Astrocyte (in vitro differentiated cells and primary cell): ENCODE measurements around the gene TEX2. TPM values are rescaled to one million over a fixed set of nuclear protein-coding genes. Genes with fewer than 3 reads are reported as not detected.

Source experiments
- DNase-seq: peaks from one replicate; pipeline ENCODE4 v3.0.0-alpha.2; 2010; ENCODE audit warnings: low read depth
- FAIRE-seq: peaks from 2 replicates; lab custom pipeline; 2011; peaks lifted over from hg19 to GRCh38; lab: Jason Lieb, UNC
- H2AFZ ChIP-seq: 2 replicates; pipeline ENCODE4 v1.6.0; 2012; ENCODE audit warnings: low read depth, low read length, inconsistent platforms
- H3K27ac ChIP-seq: 2 replicates; pipeline ENCODE4 v1.5.1; 2011; ENCODE audit warnings: low read depth, low read length, inconsistent platforms
- H3K27me3 ChIP-seq: 2 replicates; pipeline ENCODE4 v1.6.0; 2011; ENCODE audit warnings: low read length, inconsistent platforms; ENCODE audit not compliant: insufficient read depth
- H3K36me3 ChIP-seq: 2 replicates; pipeline ENCODE4 v1.5.1; 2011; ENCODE audit warnings: low read length, inconsistent platforms; ENCODE audit not compliant: insufficient read depth
- H3K4me1 ChIP-seq: 2 replicates; pipeline ENCODE4 v1.5.1; 2011; ENCODE audit warnings: low read length, inconsistent platforms; ENCODE audit not compliant: insufficient read depth
- H3K4me2 ChIP-seq: 2 replicates; pipeline ENCODE4 v1.6.0; 2012; ENCODE audit warnings: low read length, inconsistent platforms
- H3K4me3 ChIP-seq: 2 replicates; pipeline ENCODE4 v1.5.1; 2011; ENCODE audit warnings: low read depth, mild to moderate bottlenecking, low read length, inconsistent platforms; ENCODE audit not compliant: insufficient read depth
- H3K79me2 ChIP-seq: 2 replicates; pipeline ENCODE4 v1.6.0; 2012; ENCODE audit warnings: mild to moderate bottlenecking, low read length, inconsistent platforms; ENCODE audit not compliant: insufficient read depth
- H3K9ac ChIP-seq: 2 replicates; pipeline ENCODE4 v1.6.0; 2012; ENCODE audit warnings: mild to moderate bottlenecking, low read length, inconsistent platforms
- H3K9me3 ChIP-seq: 2 replicates; pipeline ENCODE4 v1.5.1; 2012; ENCODE audit warnings: low read depth, mild to moderate bottlenecking, low read length, inconsistent platforms; ENCODE audit not compliant: insufficient read depth
- H4K20me1 ChIP-seq: 2 replicates; pipeline ENCODE4 v1.6.0; 2012; ENCODE audit warnings: low read length, inconsistent platforms; ENCODE audit not compliant: insufficient read depth
- H3K27ac Mint-ChIP-seq: one replicate; pipeline ENCODE4 v1.8.0; 2021; ENCODE audit warnings: mild to moderate bottlenecking, mixed read lengths; ENCODE audit not compliant: unreplicated experiment
- H3K27me3 Mint-ChIP-seq: one replicate; pipeline ENCODE4 v1.8.0; 2021; ENCODE audit warnings: low read depth, mixed read lengths; ENCODE audit not compliant: unreplicated experiment
- H3K36me3 Mint-ChIP-seq: one replicate; pipeline ENCODE4 v1.8.0; 2021; ENCODE audit warnings: low read depth, mixed read lengths; ENCODE audit not compliant: unreplicated experiment
- H3K4me1 Mint-ChIP-seq: one replicate; pipeline ENCODE4 v1.8.0; 2021; ENCODE audit warnings: low read depth, mixed read lengths; ENCODE audit not compliant: unreplicated experiment
- H3K4me3 Mint-ChIP-seq: one replicate; pipeline ENCODE4 v1.8.0; 2021; ENCODE audit warnings: mild to moderate bottlenecking, moderate library complexity, mixed read lengths; ENCODE audit not compliant: unreplicated experiment
- H3K9me3 Mint-ChIP-seq: one replicate; pipeline ENCODE4 v1.8.0; 2021; ENCODE audit warnings: mild to moderate bottlenecking, mixed read lengths; ENCODE audit not compliant: unreplicated experiment
- EZH2 ChIP-seq: IDR thresholded peaks from 2 replicates; pipeline ENCODE4 v1.6.1; 2012; ENCODE audit warnings: mild to moderate bottlenecking, low read length, inconsistent platforms; ENCODE audit not compliant: insufficient read depth
- total RNA-seq: library from RNA; stranded (reverse); gene quantifications from 2 replicates; pipeline ENCODE4 v1.2.1, GENCODE V29; 2021
- TF ChIP-seq, protein P1 (sequence below): IDR thresholded peaks from 2 replicates; pipeline ENCODE4 v1.5.1; 2011; ENCODE audit warnings: low read depth, mild to moderate bottlenecking, inconsistent platforms, low read length, moderate library complexity; ENCODE audit not compliant: insufficient read depth

TEX2 gene
- total RNA-seq, 1 donor from 2014 or later, result 56.1 TPM

- Histone ChIP-seq H3K4me1 (no peaks in the 10 kb centered on the region), H3K27me3 (peaks cover 11% of the 10 kb centered on the region), H3K79me2 (no peaks in the 10 kb centered on the region), H3K9ac (no peak overlapping the region), H3K4me2 (no peak overlapping the region), H3K4me3 (no peak overlapping the region), H4K20me1 (no peaks in the 10 kb centered on the region), H3K36me3 (no peaks in the 10 kb centered on the region), H3K27ac (no peak overlapping the region), H2AFZ (no peak overlapping the region), H3K9me3 (no peaks in the 10 kb centered on the region)
- Mint-ChIP-seq H3K9me3 (no peaks in the 10 kb centered on the region), H3K36me3 (no peaks in the 10 kb centered on the region), H3K4me3 (no peak overlapping the region), H3K4me1 (no peaks in the 10 kb centered on the region), H3K27me3 (peaks cover 5% of the 10 kb centered on the region), H3K27ac (no peak overlapping the region)
- DNase-seq, result no peak
- FAIRE-seq, result no peak
- TF ChIP-seq, protein P1, sequence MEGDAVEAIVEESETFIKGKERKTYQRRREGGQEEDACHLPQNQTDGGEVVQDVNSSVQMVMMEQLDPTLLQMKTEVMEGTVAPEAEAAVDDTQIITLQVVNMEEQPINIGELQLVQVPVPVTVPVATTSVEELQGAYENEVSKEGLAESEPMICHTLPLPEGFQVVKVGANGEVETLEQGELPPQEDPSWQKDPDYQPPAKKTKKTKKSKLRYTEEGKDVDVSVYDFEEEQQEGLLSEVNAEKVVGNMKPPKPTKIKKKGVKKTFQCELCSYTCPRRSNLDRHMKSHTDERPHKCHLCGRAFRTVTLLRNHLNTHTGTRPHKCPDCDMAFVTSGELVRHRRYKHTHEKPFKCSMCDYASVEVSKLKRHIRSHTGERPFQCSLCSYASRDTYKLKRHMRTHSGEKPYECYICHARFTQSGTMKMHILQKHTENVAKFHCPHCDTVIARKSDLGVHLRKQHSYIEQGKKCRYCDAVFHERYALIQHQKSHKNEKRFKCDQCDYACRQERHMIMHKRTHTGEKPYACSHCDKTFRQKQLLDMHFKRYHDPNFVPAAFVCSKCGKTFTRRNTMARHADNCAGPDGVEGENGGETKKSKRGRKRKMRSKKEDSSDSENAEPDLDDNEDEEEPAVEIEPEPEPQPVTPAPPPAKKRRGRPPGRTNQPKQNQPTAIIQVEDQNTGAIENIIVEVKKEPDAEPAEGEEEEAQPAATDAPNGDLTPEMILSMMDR, result no peak
- TF ChIP-seq EZH2, result no peak
Observed at GRCh38 chr17:64309021-64309420, 46.0 kb upstream of the TEX2 start.

DNA sequence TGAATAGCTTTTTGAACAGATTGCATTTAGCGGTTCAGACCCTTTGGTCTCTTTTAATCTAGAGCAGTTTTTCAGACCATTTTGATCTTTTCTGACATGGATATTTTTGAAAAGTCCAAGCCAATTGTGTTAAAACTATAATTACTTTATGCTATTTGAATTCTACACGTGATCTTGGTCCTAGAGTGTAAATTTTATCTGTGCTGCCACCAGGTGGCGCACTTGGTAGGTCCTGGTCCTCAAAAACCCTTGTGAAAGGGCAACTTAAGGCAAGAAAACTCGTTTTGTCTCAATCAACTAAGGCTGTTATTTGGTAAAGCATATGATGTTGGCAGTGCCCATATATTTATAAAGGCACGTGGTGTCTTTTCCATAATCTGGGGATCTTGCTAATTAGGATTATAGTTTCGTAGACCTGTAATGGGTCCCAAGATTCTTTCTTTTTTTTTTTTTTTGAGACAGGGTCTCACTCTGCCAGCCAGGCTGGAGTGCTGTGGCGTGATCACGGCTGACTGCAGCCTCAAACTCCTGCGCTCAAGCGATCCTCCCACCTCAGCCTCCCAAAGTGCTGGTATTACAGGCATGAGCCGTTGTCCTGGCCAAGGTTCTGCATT is 43.9 kb upstream of the TEX2 start:
- H3K4me2 ChIP-seq, result no peak overlapping the region
- no peak overlapping the region for H3K4me3 Mint-ChIP-seq
- FAIRE-seq (no peak), DNase-seq (peak; percentile 29)
- no peaks in the 10 kb centered on the region for H3K9me3 ChIP-seq
- H3K27ac ChIP-seq, result no peak overlapping the region
- no peak overlapping the region for H3K27ac Mint-ChIP-seq
- H3K9me3 Mint-ChIP-seq, result no peaks in the 10 kb centered on the region
- H3K4me3 ChIP-seq, result no peak overlapping the region
- TF ChIP-seq EZH2, result no peak
- TF ChIP-seq, protein P1, result peak; percentile 88
- no peak overlapping the region for H2AFZ ChIP-seq
- peaks cover 7% of the 10 kb centered on the region for H3K27me3 ChIP-seq
- peaks cover 3% of the 10 kb centered on the region for H3K4me1 Mint-ChIP-seq
- no peaks in the 10 kb centered on the region for H3K4me1 ChIP-seq
- no peaks in the 10 kb centered on the region for H3K36me3 Mint-ChIP-seq
- no peaks in the 10 kb centered on the region for H4K20me1 ChIP-seq
- H3K36me3 ChIP-seq, result no peaks in the 10 kb centered on the region
- no peak overlapping the region for H3K9ac ChIP-seq
- no peaks in the 10 kb centered on the region for H3K79me2 ChIP-seq
- peaks cover 3% of the 10 kb centered on the region for H3K27me3 Mint-ChIP-seq

DNA sequence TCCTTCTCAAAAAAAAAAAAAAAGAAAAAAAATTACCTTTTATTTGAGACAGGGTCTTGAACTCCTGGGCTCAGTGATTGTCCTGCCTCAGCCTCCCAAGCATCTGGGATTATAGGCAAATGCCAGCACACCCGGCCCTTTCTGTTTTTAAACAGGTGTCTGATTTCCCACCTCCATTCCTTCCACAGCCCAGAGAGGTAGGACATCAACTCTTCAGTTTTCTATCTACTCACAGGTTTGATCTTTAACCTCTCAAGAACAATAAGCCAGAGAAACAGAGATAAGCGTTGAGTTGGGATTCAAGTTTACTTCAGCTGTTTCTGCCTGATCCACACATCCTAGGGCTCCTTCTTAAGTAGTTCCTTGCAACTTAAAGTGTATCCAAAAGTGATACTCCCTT is 41.5 kb upstream of the TEX2 start:
- no peaks in the 10 kb centered on the region for H3K36me3 ChIP-seq

More for the DNA sequence above, 41.5 kb upstream of the TEX2 start:
- no peak overlapping the region for H3K4me2 ChIP-seq
- FAIRE-seq, result no peak
- H3K9me3 Mint-ChIP-seq, result no peaks in the 10 kb centered on the region
- H3K4me1 Mint-ChIP-seq, result peaks cover 3% of the 10 kb centered on the region
- H3K27me3 Mint-ChIP-seq, result peaks cover 13% of the 10 kb centered on the region
- H4K20me1 ChIP-seq, result no peaks in the 10 kb centered on the region
- DNase-seq, result no peak
- no peak overlapping the region for H3K4me3 Mint-ChIP-seq
- TF ChIP-seq, protein P1, result no peak
- TF ChIP-seq EZH2, result no peak
- no peaks in the 10 kb centered on the region for H3K36me3 Mint-ChIP-seq
- no peak overlapping the region for H3K27ac ChIP-seq
- H3K27ac Mint-ChIP-seq, result no peak overlapping the region
- no peaks in the 10 kb centered on the region for H3K79me2 ChIP-seq
- no peak overlapping the region for H3K4me3 ChIP-seq
- no peak overlapping the region for H3K9ac ChIP-seq
- H3K9me3 ChIP-seq, result no peaks in the 10 kb centered on the region
- no peaks in the 10 kb centered on the region for H3K4me1 ChIP-seq
- no peak overlapping the region for H2AFZ ChIP-seq
- peaks cover 17% of the 10 kb centered on the region for H3K27me3 ChIP-seq
